SHP77 (cell line): Measurements from ENCODE around the gene DCAF17.
"Not testable (repeated sequence)": the region's sequence is repeated elsewhere in the genome, so short reads cannot be mapped to it uniquely, and the experiment has no call there.

Experiments used
- DNase-seq, 2 experiments: peaks; one replicate each; lab custom pipeline; 2025; lab: John Stamatoyannopoulos, UW

Gene DCAF17

DNA sequence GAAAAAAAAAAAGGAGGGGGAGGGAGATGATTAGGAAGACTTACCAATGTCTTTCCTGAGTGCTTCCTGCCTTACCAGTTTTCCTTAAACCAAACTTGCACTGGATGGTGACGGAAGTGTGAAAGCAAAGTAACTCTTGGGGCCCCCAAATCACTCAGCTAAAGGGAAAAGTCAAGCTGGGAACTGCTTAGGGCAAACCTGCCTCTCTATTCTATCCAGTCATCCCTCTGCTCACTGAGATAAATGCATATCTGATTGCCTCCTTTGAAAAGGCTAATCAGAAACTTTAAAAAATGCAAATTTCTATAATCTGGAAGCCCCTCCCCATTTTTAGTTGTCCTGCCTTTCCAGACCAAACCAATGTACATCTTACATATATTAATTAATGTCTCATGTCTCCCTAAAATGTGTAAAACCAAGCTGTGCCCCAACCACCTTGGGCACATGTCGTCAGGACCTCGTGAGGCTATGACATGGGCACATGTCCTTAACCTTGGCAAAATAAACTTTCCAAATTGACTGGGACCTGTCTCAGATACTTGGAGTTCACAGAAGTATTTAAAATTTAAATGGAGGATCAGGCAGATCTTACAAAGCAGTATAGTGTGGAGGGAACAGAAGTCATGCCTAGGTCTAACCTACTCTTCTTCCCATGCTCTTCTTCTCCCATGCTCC, 81.0 kb downstream of the DCAF17 start:
- no peak for DNase-seq

DNA sequence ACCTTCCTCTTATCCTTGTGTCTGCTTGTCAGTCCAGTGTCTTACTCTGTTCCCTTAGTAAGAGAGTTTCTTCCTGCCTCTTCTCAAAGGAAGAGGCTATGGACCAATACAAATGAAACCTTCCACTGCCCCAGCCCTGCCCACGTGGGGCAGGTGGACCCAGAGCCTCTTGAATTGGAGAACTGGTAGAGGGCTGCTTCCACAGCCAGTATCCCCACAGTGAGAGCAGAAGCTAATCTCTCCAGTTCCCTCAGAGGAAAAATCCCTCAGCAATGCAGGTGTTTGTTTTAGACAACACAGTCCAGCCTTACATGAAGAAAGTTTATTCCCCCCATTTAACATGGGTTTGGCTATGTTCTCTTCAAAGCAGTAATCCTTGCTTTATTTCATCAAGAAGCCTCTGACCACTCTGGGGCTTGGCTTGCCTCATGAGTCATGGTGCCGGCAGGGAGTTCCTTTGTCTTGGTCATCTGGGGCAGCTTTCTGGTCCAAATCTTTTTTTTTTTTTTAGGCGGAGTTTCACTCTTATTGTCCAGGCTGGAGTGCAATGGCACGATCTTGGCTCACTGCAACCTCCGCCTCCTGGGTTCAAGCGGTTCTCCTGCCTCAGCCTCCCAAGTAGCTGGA, 81.8 kb downstream of the DCAF17 start:
- DNase-seq = no peak

DNA sequence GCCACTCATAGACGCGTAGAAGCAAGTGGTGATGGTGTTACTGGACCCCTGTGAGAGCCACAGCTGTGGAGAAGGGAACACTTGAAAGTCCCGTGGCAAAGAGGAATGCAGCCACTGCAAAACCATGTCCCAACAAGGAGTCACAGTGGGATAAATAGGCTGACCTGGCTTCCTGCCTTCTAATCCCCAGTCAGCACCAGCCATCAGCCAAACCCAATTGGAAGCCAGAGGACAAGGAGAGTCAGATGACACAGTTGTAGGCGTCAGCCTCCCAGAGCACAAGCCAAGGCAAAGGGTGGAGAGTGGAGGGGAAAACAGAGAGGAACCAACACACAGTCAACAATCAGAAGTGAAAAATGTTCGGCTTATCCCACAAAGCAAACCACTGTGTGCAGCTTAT, 82.8 kb downstream of the DCAF17 start:
- DNase-seq = no peak

DNA sequence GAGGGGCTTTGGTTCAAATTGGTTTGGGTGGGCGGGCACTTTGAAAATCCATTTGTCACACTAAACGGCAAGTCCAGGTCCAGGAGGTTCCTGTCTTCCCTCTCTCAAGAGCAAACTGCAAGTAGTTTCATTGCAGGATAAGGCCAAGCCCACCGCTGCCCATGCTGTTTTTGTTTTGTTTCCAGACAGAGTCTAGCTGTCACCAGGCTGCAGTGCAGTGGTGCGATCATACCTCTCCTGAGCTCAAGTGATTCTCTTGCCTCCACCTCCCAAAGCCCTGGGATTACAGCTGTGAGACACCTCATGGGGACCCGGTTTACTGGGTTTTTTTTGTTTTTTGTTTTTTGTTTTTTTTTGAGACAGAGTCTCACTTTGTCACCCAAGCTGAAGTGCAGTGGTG, 86.4 kb downstream of the DCAF17 start:
- DNase-seq = no peak

DNA sequence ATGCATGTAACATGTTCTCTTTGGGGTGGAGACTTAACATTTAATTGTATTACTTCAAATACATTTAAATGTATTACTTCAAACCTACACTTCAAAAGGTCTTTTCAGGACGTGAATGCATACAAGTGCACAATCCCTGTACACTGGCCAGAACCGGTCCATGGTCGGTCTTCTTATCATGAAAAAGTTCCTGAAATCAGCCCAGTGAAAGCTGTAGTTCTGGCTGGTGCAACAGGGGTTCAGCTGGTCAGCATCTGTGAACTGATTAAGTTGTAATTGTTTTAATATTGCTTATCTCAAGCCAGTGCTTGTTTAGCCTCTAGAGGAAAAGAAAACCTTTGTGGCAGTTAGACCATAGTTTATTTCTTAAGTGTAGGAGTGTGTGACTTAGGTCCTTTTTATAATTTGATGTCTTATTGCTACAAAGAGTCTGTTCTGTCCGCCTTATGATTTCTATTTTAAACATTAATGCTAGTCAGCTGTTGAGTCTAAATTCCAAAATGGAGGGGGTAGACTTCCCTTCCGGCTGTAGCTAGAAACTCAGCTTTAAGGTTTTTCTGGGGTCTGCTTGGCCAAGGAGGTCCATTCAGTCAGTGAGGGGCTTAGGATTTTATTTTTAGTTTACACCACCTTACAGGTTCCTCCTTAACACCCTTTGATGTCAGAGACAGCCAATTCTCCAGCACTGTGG, 87.5 kb downstream of the DCAF17 start:
- no peak for DNase-seq

DNA sequence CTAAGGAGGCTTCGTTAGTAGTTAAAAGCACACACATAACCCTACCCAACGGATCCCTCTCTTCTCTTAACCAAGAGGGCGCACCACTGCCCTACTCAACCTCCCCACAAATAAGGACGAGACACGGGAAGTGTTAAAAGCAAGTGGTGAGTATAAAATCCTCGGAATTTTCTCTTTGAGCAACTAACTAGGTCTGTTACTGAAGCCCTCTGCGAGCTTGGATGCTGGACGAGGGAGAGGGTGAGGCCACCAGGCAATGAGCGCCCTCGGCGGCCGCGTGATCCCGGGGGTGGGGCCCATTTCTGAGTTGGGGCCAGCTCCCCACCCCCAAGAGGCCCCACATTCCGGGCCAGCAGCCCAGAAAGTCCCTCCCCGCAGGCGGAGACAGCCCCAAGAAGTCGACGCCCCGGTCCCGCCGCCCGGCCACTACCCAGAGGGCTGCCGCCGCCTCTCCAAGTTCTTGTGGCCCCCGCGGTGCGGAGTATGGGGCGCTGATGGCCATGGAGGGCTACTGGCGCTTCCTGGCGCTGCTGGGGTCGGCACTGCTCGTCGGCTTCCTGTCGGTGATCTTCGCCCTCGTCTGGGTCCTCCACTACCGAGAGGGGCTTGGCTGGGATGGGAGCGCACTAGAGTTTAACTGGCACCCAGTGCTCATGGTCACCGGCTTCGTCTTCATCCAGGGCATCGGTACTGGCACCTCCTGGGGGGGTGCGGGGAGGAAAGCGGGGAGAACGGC, 88.2 kb downstream of the DCAF17 start, which contains the start of gene CYBRD1:
TSS of gene CYBRD1 (plus strand) at position 423 of the 736 bp plus-strand sequence. CDS start at position 495, 72 bp downstream.
- DNase-seq = no peak

DNA sequence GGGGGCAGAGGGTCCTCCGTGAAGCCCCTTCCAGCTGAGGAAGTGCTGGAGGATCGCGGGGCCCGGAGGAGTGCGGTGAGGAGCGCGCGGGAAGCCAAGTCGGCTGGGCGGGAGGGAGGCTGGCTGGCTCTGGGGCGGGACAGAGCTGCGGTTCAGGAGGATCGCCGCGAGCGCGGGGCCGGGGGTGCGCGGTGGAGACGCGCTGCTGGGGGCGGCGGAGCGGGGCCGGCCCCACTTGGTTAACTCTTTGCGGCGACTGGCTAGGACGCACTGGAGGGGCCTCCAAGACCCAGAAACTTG, 88.7 kb downstream of the DCAF17 start:
- no peak for DNase-seq

DNA sequence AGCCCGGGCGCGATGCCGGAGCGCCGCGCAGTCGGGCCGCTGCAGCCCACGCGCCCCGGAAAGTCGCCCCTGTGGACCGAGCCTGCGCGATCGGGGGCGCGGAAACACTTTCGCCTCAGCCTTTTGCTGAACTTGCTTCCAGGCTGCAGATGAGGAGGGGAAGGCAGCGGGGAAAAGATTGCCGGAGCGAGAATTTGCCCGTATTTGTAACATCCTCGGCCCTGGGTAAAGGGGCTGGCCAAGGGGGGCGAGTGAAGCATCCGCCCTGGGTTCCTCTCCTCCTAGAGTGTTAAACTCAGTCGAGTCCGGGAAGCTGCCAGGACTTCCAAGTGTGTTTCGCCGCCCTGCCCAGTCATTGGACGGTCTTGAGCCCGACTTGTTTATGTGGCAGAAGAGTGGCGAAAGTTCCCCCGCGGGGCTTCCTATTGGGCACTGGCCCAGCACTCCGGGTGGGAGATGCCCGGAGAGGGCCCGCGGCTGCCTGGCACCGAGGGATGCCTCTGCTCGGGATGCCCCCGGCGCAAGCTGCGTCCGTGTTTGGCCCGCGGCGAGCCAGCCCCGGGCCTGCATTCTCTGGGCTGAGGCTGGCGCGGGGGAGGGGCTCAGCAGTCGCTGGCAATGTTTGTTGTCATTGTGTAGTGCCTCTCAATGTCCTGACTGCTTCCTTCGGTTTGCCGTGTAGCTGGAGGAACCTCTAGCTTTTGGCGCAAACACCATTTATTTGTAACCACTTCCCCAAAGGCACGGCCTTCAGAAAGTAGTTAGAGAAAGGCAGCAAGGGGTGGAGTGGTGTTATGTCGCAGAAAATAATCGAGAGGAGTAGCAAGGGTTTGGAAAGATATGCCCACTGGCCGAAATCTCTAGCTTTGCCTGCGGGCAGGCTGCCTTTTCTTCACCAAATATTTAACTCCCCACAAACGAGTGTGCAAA, 89.3 kb downstream of the DCAF17 start:
- DNase-seq = no peak

DNA sequence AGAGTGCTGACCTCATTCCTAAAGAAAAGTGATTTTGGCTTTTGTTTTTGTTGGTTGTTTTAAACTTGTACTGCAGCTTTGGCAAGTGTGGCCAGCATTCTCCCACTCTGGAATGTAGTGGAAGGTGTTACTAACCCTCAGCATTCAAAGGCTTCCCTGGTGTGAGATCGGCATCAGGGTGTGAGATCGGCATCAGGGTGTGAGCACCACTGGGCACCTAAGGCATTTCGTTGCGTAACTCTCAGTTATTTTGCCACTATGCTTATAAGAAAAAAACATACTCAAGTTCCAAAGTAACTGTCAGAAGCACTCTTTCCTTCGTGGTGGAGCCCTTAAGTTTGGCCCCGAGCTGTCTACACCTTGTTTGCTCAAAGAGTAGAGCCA, 90.0 kb downstream of the DCAF17 start:
- DNase-seq = no peak

DNA sequence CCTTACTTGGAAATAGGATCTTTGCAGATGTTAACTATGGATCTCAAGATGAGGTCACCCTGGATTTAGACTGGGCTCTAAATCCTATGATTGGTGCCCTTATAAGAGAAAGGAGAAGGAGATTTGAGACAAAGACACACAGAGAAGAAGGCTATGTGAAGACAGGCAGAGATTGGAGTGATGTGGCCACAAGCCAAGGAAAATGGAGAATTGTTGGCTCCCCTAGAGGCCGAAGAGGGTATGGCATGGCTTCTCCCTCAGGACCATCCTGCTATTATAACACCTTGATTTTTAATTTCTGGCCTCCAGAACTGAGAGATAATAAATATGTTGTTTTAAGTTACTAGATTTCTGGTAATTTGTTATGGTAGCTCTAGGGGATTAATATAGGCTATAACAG, 95.9 kb downstream of the DCAF17 start:
- no peak for DNase-seq

DNA sequence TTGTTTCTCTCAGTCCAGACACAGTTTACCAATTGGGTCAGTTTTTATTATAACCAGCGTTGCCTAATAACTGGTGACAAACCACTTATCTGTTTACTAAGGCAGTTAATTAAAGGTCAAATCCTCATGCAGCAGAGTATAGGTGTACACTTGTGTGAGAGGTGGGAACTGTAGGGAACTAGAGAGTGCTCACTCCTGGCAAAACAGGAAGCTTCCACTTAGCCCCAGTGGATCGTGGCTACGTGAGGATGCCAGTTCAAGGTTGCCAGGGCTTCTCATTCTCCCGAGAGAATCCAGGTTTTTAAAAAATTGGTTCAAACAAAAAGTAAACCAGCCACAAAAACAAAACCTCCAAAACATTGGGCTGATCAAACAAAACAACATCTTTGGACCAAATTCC, 96.4 kb downstream of the DCAF17 start:
- DNase-seq = no peak

DNA sequence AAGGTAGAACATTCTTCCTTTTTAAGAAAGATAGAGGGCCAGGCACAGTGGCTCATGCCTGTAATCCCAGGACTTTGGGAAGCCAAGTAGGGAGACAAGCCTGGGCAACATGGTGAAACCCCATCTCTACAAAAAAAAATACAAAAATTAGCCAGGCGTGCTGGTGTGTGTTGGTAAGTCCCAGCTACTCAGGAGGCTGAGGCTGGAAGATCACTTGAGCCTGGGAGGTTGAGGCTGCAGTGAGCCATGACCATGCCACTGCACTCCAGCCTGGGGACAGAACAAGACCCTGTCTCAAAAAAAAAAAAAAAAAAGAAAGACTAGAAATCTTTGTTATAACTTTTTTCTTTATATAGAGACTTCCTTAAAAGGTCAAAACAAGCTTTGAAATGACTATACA, 96.8 kb downstream of the DCAF17 start:
- not testable (repeated sequence) for DNase-seq

DNA sequence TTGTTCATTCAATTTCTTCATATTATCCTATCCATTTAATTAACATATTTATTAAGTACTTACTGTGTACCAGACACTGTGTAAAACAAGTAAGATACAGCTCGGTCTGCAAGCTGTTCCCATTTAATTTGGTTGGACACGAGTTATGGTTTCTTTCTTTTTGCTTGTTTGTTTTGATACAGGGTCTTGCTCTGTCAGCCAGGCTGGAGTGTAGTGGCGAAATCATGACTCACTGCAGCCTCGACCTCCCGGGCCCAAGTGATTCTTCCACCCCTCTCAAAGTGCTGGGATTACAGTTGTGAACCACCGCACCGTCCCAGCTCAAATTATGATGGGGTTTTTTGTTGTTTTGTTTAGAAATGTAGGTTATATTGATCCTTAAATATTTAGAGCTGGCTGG, 97.3 kb downstream of the DCAF17 start:
- DNase-seq = no peak

DNA sequence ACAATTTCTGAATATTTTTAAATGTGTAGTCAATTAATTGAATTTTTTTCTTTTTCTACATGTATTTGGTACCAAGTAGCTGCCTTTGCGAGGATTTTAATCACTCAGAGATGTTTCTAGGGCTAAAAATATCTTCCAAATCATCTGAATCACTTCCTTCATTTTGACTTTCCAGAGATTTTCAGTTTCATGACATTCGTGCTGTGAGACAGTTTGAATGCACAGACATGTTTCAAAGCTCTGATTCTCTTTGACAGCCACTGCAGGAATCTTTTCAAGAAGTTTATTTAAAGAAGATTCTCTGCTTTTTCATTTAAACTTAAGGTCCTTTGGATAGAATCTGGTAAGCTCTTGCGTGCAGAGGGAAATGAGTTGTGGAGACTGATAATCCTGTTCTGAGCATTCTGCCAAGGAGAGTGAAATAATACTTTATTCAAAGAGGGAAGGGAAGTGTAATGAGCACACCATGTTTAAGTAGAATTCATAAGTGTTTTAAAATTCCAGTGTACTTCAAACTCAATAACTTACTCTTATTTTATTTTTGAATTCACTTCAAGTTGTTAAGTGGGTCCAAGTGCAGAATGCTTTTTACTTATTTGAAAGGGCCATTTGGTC, 97.9 kb downstream of the DCAF17 start:
- DNase-seq = no peak

DNA sequence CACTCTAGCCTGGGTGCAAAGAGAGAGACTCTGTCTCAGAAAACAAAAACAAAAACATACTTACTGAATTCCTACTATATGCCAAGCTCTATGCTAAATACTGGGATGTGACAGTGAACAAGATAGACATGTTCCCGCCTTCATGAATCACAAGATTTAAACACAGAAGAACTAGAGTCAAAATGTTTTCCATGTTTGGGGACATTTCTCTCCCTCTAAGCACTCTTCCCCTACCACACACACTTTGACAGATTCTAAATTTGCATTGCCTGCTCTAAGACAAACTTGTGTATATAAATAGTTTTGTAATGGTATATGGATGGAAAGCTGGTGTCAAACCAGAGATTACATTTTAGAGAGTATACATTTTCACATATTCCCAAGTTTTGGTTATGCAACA, 99.3 kb downstream of the DCAF17 start:
- no peak for DNase-seq
